ENCODE results near the gene CPNE7. TPM values are rescaled to one million over a fixed set of nuclear protein-coding genes. Genes with fewer than 3 reads are reported as not detected.
"Not testable (repeated sequence)": the region's sequence is repeated elsewhere in the genome, so short reads cannot be mapped to it uniquely, and the experiment has no call there.

The CPNE7 gene
- total RNA-seq, 1 donor from 2014 or later = 3.6 TPM

GRCh38 chr16:89565506-89566372 is 9.8 kb upstream of the CPNE7 start:
- peak; percentile 52 for DNase-seq (ENCODE audit: low spot score)

GRCh38 chr16:89567656-89568594 is 7.6 kb upstream of the CPNE7 start:
- no peak for DNase-seq (ENCODE audit: low spot score)

GRCh38 chr16:89569506-89570341 is 5.8 kb upstream of the CPNE7 start:
- no peak for DNase-seq (ENCODE audit: low spot score)

GRCh38 chr16:89570342-89570923 is 5.1 kb upstream of the CPNE7 start:
- DNase-seq (ENCODE audit: low spot score) = no peak

- DNase-seq (ENCODE audit: low spot score) = not testable (repeated sequence)
Observed at GRCh38 chr16:89570983-89571598, 4.5 kb upstream of the CPNE7 start.

- DNase-seq (ENCODE audit: low spot score) = no peak
Observed at GRCh38 chr16:89571636-89572035, 3.9 kb upstream of the CPNE7 start.

- no peak for DNase-seq (ENCODE audit: low spot score)
Observed at GRCh38 chr16:89572073-89572484, 3.5 kb upstream of the CPNE7 start.

GRCh38 chr16:89572485-89573205 is 2.9 kb upstream of the CPNE7 start:
- DNase-seq (ENCODE audit: low spot score) = no peak

- DNase-seq (ENCODE audit: low spot score) = no peak
Observed at GRCh38 chr16:89573826-89574680, 1.5 kb upstream of the CPNE7 start.

GRCh38 chr16:89574681-89575246 is 794 bp upstream of the CPNE7 start:
- peak; percentile 47 for DNase-seq (ENCODE audit: low spot score)

- DNase-seq (ENCODE audit: low spot score) = no peak
Observed at GRCh38 chr16:89576153-89577054, 846 bp downstream of the CPNE7 start.

GRCh38 chr16:89577055-89577759 is 1.6 kb downstream of the CPNE7 start:
- DNase-seq (ENCODE audit: low spot score) = no peak

GRCh38 chr16:89579351-89579750 is 3.8 kb downstream of the CPNE7 start:
- no peak for DNase-seq (ENCODE audit: low spot score)

- DNase-seq (ENCODE audit: low spot score) = peak; percentile 70
Observed at GRCh38 chr16:89581045-89581695, 5.6 kb downstream of the CPNE7 start.

GRCh38 chr16:89581861-89582563 is 6.5 kb downstream of the CPNE7 start:
- DNase-seq (ENCODE audit: low spot score) = peak; percentile 88
